Trophoblast cell (in vitro differentiated cells and primary cell): Measurements from ENCODE around the gene IQCN.

Source experiments
- DNase-seq, 2 donors: peaks; one replicate each; pipeline ENCODE4 v3.0.0-alpha.2; 2016
- H2AFZ ChIP-seq: 2 replicates; pipeline ENCODE4 v1.6.1; 2013; ENCODE audit warnings: low read length, moderate library complexity, mild to moderate bottlenecking; ENCODE audit not compliant: insufficient read depth, poor library complexity
- H2AK5ac ChIP-seq: 2 replicates; pipeline ENCODE4 v1.6.1; 2013; ENCODE audit warnings: mild to moderate bottlenecking, low read length
- H2BK120ac ChIP-seq: 2 replicates; pipeline ENCODE4 v1.6.1; 2013; ENCODE audit warnings: low read length, mild to moderate bottlenecking, moderate library complexity; ENCODE audit not compliant: insufficient read depth, poor library complexity
- H2BK12ac ChIP-seq: 2 replicates; pipeline ENCODE4 v1.6.1; 2013; ENCODE audit warnings: mild to moderate bottlenecking, low read length, moderate library complexity
- H2BK5ac ChIP-seq: 2 replicates; pipeline ENCODE4 v1.6.1; 2013; ENCODE audit warnings: low read length, low read depth, moderate library complexity, mild to moderate bottlenecking; ENCODE audit not compliant: poor library complexity
- H3K14ac ChIP-seq: 2 replicates; pipeline ENCODE4 v1.6.1; 2013; ENCODE audit warnings: mild to moderate bottlenecking, low read length
- H3K18ac ChIP-seq: 2 replicates; pipeline ENCODE4 v1.6.1; 2013; ENCODE audit warnings: mild to moderate bottlenecking, low read length
- H3K23ac ChIP-seq: 2 replicates; pipeline ENCODE4 v1.6.1; 2013; ENCODE audit warnings: low read length
- H3K27ac ChIP-seq: 2 replicates; pipeline ENCODE4 v1.5.1; 2013; ENCODE audit warnings: low read depth, mild to moderate bottlenecking, inconsistent platforms, low read length, moderate library complexity
- H3K27me3 ChIP-seq: 2 replicates; pipeline ENCODE4 v1.6.1; 2013; ENCODE audit warnings: inconsistent platforms, mild to moderate bottlenecking, low read length, moderate library complexity; ENCODE audit not compliant: insufficient read depth
- H3K36me3 ChIP-seq, 2 experiments: 1 replicate in 1 of 2; 2 replicates in 1 of 2; pipeline ENCODE4 v1.6.1; 2013; ENCODE audit warnings: low read length in 2 of 2, mild to moderate bottlenecking in 2 of 2, moderate library complexity in 1 of 2; ENCODE audit not compliant: insufficient read depth in 2 of 2, control insufficient read depth in 1 of 2
- H3K4ac ChIP-seq: 2 replicates; pipeline ENCODE4 v1.6.1; 2013; ENCODE audit warnings: low read depth, mild to moderate bottlenecking, low read length, moderate library complexity
- H3K4me1 ChIP-seq, 2 experiments: 1 replicate in 1 of 2; 2 replicates in 1 of 2; pipeline ENCODE4 v1.6.1; 2013; ENCODE audit warnings: low read length in 2 of 2, mild to moderate bottlenecking in 2 of 2, moderate library complexity in 1 of 2; ENCODE audit not compliant: insufficient read depth in 2 of 2, control insufficient read depth in 1 of 2
- H3K4me2 ChIP-seq: 2 replicates; pipeline ENCODE4 v1.6.1; 2013; ENCODE audit warnings: inconsistent platforms, mild to moderate bottlenecking, low read length, moderate library complexity
- H3K4me3 ChIP-seq: 2 replicates; pipeline ENCODE4 v1.5.1; 2013; ENCODE audit warnings: mild to moderate bottlenecking, low read depth, low read length, inconsistent platforms
- H3K79me1 ChIP-seq: one replicate; pipeline ENCODE4 v1.6.1; 2013; ENCODE audit warnings: low read length
- H3K79me2 ChIP-seq: 2 replicates; pipeline ENCODE4 v1.6.1; 2013; ENCODE audit warnings: low read length, mild to moderate bottlenecking; ENCODE audit not compliant: control insufficient read depth, insufficient read depth, poor library complexity
- H3K9ac ChIP-seq: 2 replicates; pipeline ENCODE4 v1.6.1; 2013; ENCODE audit warnings: mild to moderate bottlenecking, low read length
- H3K9me3 ChIP-seq: 2 replicates; pipeline ENCODE4 v1.6.1; 2013; ENCODE audit warnings: low read depth, mild to moderate bottlenecking, control low read depth, inconsistent platforms, low read length; ENCODE audit not compliant: insufficient read depth
- H4K12ac ChIP-seq: 2 replicates; pipeline ENCODE4 v1.6.1; 2013; ENCODE audit warnings: low read depth, mild to moderate bottlenecking, low read length, moderate library complexity
- H4K8ac ChIP-seq: 2 replicates; pipeline ENCODE4 v1.6.1; 2013; ENCODE audit warnings: low read depth, mild to moderate bottlenecking, low read length, moderate library complexity
- H4K91ac ChIP-seq: one replicate; pipeline ENCODE4 v1.6.1; 2013; ENCODE audit warnings: low read depth, mild to moderate bottlenecking, low read length, moderate library complexity
- WGBS: extraction: QIAGEN DNeasy Blood & Tissue Kit; methylation state at CpG from one replicate; pipeline ENCODE4 v1.1.7; 2013; ENCODE audit warnings: missing lambda C conversion rate; ENCODE audit not compliant: insufficient read length, insufficient coverage; ENCODE audit errors: extremely low coverage; 5-methylcytosine and 5-hydroxymethylcytosine counted together

Gene IQCN

DNA sequence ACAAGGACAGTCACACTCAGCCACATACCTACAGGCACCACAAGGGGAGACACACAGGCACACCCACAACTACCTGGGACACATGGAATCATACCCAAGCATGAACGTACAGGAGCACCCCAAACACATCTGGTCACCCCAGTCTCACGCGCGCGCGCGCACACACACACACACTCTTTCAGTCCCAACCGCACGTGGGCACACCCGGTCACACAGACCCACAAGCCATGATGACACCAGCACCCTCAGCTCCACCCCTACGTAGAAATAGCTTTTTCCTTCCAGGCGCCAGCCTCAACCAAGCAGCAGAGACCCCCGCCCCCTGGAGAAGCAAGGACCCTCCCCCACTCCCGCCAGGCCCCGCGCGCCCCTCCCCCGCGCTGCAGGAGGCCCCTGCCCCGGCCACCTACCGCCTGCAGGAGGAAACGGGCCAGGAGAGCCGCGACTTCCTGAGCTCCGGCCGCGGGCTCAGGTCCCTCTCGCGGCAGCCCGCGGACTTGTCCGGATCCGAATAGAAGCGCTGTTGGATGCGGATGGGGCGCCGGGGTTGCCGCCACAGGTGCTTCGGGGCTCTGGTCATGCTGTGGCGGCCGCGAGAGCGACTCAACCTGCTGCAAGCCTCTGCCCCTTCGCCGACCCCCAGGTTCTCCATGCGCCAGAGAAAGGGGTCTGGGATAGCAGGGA, 41.6 kb downstream of the IQCN start:
- Histone ChIP-seq H3K4me1 (peaks cover 3 to 6% of the 10 kb centered on the region in 2 experiments), H3K27me3 (no peaks in the 10 kb centered on the region), H3K4me3 (peak overlapping the region; percentile 39), H2BK12ac (no peak overlapping the region), H3K23ac (peak overlapping the region; percentile 60), H3K27ac (no peak overlapping the region), H3K79me1 (no peaks in the 10 kb centered on the region), H3K18ac (no peak overlapping the region), H4K12ac (no peak overlapping the region), H4K91ac (no peak overlapping the region), H3K4me2 (peak overlapping the region; percentile 66), H2AFZ (no peak overlapping the region), H3K9ac (no peak overlapping the region), H2AK5ac (no peak overlapping the region), H3K14ac (no peak overlapping the region), H3K79me2 (no peaks in the 10 kb centered on the region), H3K4ac (no peak overlapping the region), H4K8ac (no peak overlapping the region), H2BK120ac (no peak overlapping the region), H2BK5ac (no peak overlapping the region), H3K36me3 (no peaks in the 10 kb centered on the region), H3K9me3 (peaks cover 6% of the 10 kb centered on the region)
- peak; percentile 37 to 55 for DNase-seq
- no CpG with 5 or more reads among the region's 46 CpGs for WGBS

DNA sequence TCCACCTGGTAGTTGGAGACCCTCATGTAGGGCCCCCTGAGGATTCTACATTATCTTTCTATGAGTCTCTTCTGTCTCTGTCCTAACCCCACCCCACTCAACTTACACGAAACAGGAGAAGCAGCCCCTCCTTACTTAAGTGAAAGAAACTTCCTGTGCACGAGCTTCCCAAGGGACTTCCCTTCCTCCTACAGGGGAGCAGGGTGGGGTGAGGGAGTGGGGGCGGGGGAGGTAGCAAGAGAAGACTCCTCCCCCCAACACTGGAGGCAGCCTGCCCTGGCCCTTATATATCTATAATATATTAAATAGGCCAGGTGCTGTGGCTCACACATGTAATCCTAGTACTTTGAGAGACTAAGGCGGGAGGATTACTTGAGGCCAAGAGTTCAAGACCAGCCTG, 42.5 kb downstream of the IQCN start:
- Histone ChIP-seq H3K4me1 (peaks cover 3 to 6% of the 10 kb centered on the region in 2 experiments), H3K18ac (no peak overlapping the region), H4K91ac (no peak overlapping the region), H4K12ac (no peak overlapping the region), H3K14ac (no peak overlapping the region), H3K4me3 (no peak overlapping the region), H3K4me2 (no peak overlapping the region), H2AK5ac (no peak overlapping the region), H3K9me3 (peaks cover 6% of the 10 kb centered on the region), H2BK5ac (no peak overlapping the region), H3K79me2 (no peaks in the 10 kb centered on the region), H2BK12ac (no peak overlapping the region), H3K23ac (no peak overlapping the region), H3K79me1 (no peaks in the 10 kb centered on the region), H3K4ac (no peak overlapping the region), H4K8ac (no peak overlapping the region), H3K27ac (no peak overlapping the region), H3K27me3 (no peaks in the 10 kb centered on the region), H2BK120ac (no peak overlapping the region), H2AFZ (no peak overlapping the region), H3K9ac (no peak overlapping the region), H3K36me3 (no peaks in the 10 kb centered on the region)
- DNase-seq: no peak
- WGBS: no CpG with 5 or more reads among the region's 4 CpGs

DNA sequence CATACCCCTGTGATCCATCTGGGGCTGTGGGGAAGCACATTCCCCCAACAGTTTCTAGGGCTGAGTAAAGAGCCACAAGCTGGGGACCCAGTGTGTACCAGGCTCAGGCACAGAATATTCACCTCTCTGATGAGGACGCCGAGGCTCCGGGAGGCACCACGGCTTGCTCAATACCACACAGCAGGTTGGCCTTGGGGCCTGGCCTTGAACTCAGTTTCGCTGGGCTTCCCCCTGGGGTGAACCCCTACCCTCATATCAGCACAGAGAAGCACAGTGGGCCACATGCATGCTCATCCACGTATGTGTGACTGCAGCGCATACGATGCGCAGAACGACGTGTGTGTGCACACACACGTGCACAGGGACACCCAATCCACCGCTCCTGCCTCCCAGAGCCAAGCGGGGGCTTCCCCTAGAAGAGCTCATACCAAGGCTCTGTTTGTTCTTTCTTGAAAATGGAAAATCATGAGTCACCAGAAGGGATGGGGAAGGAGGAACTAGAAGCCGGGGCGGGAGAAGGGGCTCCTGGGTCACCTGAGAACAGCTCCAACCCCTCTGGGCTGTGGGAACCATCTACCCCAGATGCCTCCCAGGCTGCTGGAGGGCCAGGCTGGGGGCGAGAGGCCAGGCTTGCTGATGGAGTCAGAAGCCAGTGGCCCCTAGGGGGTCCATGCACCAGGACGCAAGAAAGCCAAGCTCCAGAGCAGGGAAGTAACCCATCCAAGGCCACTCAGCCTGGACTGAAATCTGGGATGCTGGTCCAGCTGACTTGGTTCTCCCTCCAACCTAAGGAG, 43.1 kb downstream of the IQCN start:
- Histone ChIP-seq H3K36me3 (no peaks in the 10 kb centered on the region), H3K4me2 (no peak overlapping the region), H4K91ac (no peak overlapping the region), H3K18ac (no peak overlapping the region), H3K14ac (no peak overlapping the region), H3K4me1 (peaks cover 3 to 6% of the 10 kb centered on the region in 2 experiments), H2BK12ac (no peak overlapping the region), H3K9ac (peak overlapping the region; percentile 54), H4K8ac (no peak overlapping the region), H2BK5ac (no peak overlapping the region), H2BK120ac (no peak overlapping the region), H3K9me3 (peaks cover 6% of the 10 kb centered on the region), H3K4me3 (no peak overlapping the region), H3K23ac (peak overlapping the region; percentile 55), H3K79me2 (no peaks in the 10 kb centered on the region), H3K27me3 (no peaks in the 10 kb centered on the region), H3K27ac (no peak overlapping the region), H3K4ac (no peak overlapping the region), H2AK5ac (no peak overlapping the region), H3K79me1 (no peaks in the 10 kb centered on the region), H4K12ac (no peak overlapping the region), H2AFZ (no peak overlapping the region)
- no peak for DNase-seq
- WGBS: no CpG with 5 or more reads among the region's 18 CpGs

DNA sequence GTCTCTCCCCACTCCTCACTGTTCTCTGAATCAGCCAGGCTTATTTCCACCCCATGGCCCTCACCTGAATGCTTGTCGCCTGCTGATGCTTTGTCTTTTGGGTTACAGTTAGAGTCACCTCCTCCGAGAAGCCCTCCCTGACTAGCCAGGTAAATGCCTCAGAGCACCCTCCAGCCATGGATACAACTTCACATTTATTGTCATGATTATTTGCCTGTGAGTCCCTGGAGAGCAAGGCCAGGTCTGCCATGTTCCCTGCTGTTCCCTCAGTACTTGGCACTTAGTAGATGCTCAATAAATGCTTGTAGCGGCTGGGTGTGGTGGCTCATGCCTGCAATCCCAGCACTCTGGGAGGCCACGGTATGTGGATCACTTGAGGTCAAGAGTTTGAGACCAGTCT, 44.3 kb downstream of the IQCN start:
- Histone ChIP-seq H2BK12ac (no peak overlapping the region), H3K79me1 (peaks cover 1% of the 10 kb centered on the region), H3K27me3 (peaks cover 7% of the 10 kb centered on the region), H3K4me3 (no peak overlapping the region), H3K4ac (no peak overlapping the region), H2BK5ac (no peak overlapping the region), H2AK5ac (no peak overlapping the region), H2BK120ac (no peak overlapping the region), H3K27ac (no peak overlapping the region), H4K8ac (no peak overlapping the region), H3K36me3 (no peaks in the 10 kb centered on the region), H4K91ac (no peak overlapping the region), H3K9me3 (peaks cover 6% of the 10 kb centered on the region), H2AFZ (no peak overlapping the region), H3K18ac (no peak overlapping the region), H4K12ac (no peak overlapping the region), H3K9ac (no peak overlapping the region), H3K23ac (no peak overlapping the region), H3K14ac (no peak overlapping the region), H3K79me2 (no peaks in the 10 kb centered on the region), H3K4me1 (peaks cover 7 to 14% of the 10 kb centered on the region in 2 experiments), H3K4me2 (no peak overlapping the region)
- no CpG with 5 or more reads among the region's 4 CpGs for WGBS
- no peak for DNase-seq
